Measurements from ENCODE around the gene RITA1. TPM values are rescaled to one million over a fixed set of nuclear protein-coding genes. Genes with fewer than 3 reads are reported as not detected.
A peak's percentile ranks its signal among the peaks of the same experiment; 100 is the strongest.

The RITA1 gene
- total and polyA plus RNA-seq, 2 experiments from 2014 or later = 20.0 to 40.4 TPM

DNA sequence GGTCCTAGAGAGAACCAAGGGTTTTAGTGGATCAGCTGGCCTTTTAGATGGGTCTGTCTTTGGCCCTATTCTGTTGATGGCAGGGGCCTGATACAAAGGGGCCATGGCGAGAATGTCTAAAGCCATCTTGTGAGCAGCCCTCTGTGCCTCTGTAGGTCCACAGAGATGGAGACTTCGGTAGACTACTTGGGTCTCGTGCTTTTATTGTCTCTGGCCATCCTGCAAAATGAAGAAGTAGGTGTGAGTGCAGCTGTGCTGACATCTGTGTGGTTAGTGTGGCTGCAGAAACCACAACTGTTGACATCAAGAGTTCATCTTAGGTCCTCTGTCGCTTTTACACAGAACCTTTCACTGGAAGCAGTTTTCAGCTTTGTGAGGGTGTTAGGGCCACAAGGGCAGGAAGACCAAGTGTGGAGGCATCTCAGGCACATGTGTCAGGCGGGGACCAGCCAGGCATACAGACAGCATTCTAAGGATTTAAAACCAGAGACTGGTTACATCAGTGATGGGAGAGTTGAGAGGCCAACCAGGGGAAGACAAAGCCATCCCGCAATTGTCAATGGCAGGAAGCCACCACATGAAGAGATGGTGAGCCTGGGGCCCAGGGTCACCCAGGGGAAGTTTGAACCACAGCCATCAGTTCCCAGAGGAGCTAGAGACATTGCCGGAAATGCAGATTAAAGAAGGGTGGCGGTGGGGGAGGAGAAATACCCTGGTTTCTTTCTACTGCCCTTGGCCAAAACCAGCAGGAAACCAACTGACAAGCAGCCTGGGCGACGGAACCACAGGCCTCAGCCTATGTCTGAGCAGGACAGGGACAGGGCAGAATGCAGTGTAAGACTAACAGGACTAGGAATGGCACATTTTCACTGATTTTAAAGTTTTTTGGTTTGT is 22.8 kb downstream of the RITA1 start:
- no peak for TF ChIP-seq ZNF114 (CRISPR knock-in tag; IDR thresholded peaks at IDR 0.05)
- TF ChIP-seq, protein P1, sequence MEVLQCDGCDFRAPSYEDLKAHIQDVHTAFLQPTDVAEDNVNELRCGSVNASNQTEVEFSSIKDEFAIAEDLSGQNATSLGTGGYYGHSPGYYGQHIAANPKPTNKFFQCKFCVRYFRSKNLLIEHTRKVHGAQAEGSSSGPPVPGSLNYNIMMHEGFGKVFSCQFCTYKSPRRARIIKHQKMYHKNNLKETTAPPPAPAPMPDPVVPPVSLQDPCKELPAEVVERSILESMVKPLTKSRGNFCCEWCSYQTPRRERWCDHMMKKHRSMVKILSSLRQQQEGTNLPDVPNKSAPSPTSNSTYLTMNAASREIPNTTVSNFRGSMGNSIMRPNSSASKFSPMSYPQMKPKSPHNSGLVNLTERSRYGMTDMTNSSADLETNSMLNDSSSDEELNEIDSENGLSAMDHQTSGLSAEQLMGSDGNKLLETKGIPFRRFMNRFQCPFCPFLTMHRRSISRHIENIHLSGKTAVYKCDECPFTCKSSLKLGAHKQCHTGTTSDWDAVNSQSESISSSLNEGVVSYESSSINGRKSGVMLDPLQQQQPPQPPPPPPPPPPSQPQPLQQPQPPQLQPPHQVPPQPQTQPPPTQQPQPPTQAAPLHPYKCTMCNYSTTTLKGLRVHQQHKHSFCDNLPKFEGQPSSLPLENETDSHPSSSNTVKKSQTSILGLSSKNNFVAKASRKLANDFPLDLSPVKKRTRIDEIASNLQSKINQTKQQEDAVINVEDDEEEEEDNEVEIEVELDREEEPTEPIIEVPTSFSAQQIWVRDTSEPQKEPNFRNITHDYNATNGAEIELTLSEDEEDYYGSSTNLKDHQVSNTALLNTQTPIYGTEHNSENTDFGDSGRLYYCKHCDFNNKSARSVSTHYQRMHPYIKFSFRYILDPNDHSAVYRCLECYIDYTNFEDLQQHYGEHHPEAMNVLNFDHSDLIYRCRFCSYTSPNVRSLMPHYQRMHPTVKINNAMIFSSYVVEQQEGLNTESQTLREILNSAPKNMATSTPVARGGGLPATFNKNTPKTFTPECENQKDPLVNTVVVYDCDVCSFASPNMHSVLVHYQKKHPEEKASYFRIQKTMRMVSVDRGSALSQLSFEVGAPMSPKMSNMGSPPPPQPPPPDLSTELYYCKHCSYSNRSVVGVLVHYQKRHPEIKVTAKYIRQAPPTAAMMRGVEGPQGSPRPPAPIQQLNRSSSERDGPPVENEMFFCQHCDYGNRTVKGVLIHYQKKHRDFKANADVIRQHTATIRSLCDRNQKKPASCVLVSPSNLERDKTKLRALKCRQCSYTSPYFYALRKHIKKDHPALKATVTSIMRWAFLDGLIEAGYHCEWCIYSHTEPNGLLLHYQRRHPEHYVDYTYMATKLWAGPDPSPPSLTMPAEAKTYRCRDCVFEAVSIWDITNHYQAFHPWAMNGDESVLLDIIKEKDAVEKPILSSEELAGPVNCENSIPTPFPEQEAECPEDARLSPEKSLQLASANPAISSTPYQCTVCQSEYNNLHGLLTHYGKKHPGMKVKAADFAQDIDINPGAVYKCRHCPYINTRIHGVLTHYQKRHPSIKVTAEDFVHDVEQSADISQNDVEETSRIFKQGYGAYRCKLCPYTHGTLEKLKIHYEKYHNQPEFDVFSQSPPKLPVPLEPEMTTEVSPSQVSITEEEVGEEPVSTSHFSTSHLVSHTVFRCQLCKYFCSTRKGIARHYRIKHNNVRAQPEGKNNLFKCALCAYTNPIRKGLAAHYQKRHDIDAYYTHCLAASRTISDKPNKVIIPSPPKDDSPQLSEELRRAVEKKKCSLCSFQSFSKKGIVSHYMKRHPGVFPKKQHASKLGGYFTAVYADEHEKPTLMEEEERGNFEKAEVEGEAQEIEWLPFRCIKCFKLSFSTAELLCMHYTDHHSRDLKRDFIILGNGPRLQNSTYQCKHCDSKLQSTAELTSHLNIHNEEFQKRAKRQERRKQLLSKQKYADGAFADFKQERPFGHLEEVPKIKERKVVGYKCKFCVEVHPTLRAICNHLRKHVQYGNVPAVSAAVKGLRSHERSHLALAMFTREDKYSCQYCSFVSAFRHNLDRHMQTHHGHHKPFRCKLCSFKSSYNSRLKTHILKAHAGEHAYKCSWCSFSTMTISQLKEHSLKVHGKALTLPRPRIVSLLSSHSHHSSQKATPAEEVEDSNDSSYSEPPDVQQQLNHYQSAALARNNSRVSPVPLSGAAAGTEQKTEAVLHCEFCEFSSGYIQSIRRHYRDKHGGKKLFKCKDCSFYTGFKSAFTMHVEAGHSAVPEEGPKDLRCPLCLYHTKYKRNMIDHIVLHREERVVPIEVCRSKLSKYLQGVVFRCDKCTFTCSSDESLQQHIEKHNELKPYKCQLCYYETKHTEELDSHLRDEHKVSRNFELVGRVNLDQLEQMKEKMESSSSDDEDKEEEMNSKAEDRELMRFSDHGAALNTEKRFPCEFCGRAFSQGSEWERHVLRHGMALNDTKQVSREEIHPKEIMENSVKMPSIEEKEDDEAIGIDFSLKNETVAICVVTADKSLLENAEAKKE (CRISPR knock-in tag; IDR thresholded peaks at IDR 0.05) = no peak
- TF ChIP-seq POLR2AphosphoS5 (IDR thresholded peaks at IDR 0.05; ENCODE audit: low read depth) = no peak
- TF ChIP-seq EZH2 (IDR thresholded peaks at IDR 0.05; ENCODE audit: low read depth, unreplicated experiment) = no peak
- TF ChIP-seq, protein P2, sequence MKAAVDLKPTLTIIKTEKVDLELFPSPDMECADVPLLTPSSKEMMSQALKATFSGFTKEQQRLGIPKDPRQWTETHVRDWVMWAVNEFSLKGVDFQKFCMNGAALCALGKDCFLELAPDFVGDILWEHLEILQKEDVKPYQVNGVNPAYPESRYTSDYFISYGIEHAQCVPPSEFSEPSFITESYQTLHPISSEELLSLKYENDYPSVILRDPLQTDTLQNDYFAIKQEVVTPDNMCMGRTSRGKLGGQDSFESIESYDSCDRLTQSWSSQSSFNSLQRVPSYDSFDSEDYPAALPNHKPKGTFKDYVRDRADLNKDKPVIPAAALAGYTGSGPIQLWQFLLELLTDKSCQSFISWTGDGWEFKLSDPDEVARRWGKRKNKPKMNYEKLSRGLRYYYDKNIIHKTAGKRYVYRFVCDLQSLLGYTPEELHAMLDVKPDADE (IDR thresholded peaks at IDR 0.05) = no peak
- no peak for TF ChIP-seq NANOG (IDR thresholded peaks at IDR 0.05; ENCODE audit: borderline replicate concordance)
- TF ChIP-seq ZNF331 (CRISPR knock-in tag; IDR thresholded peaks at IDR 0.05; ENCODE audit: low read depth) = no peak
- TF ChIP-seq CREB1 (CRISPR knock-in tag; IDR thresholded peaks at IDR 0.05; ENCODE audit: low read depth) = no peak
- TF ChIP-seq REST (IDR thresholded peaks at IDR 0.05; ENCODE audit: unreplicated experiment) = no peak
- TF ChIP-seq JUNB (IDR thresholded peaks at IDR 0.05; ENCODE audit: unreplicated experiment) = no peak
- TF ChIP-seq EZH2phosphoT487 (IDR thresholded peaks at IDR 0.05; ENCODE audit: unreplicated experiment) = no peak
- no peak for TF ChIP-seq CTCF (conservative IDR thresholded peaks at IDR 0.05; ENCODE audit: low read depth in 2 of 2)
- TF ChIP-seq STAT1 (IDR thresholded peaks at IDR 0.05; ENCODE audit: unreplicated experiment) = no peak
- Mint-ChIP-seq H3K27me3 (ENCODE audit: insufficient read depth, low read depth, poor library complexity) (peaks cover 5% of the 10 kb centered on the region), H3K4me1 (peaks cover 6% of the 10 kb centered on the region), H3K4me3 (no peak overlapping the region), H3K36me3 (ENCODE audit: low read depth) (peaks cover 6% of the 10 kb centered on the region), H3K9me3 (peaks cover 6% of the 10 kb centered on the region; the same call in 2 of the 3 replicates), H3K27ac (0 out of 2 replicates have a peak overlapping the region, but pooled peaks have one; percentile 18)
- Histone ChIP-seq H3K9me2 (ENCODE audit: insufficient read depth) (no peaks in the 10 kb centered on the region), H3K36me3 (ENCODE audit: insufficient read depth) (no peaks in the 10 kb centered on the region), H4K20me1 (replicated peaks; ENCODE audit: insufficient read depth) (no peaks in the 10 kb centered on the region), H2AFZ (no peak overlapping the region), H3F3A (replicated peaks; ENCODE audit: low read depth) (no peaks in the 10 kb centered on the region), H3K79me2 (replicated peaks; ENCODE audit: insufficient read depth) (no peaks in the 10 kb centered on the region), H3K27ac (ENCODE audit: low read depth) (no peak overlapping the region), H3K4me2 (no peak overlapping the region), H3K27me3 (ENCODE audit: insufficient read depth) (no peaks in the 10 kb centered on the region), H3K4me1 (ENCODE audit: insufficient read depth) (no peaks in the 10 kb centered on the region), H3K4me3 (no peak overlapping the region)
- DNase-seq (ENCODE audit: low spot score) (peak; percentile 30), ATAC-seq (peak; percentile 50; the same call in 2 of the 3 replicates)
